WERI-Rb-1 (cell line): Measurements from ENCODE around the gene HECTD4.
"Not testable (repeated sequence)": the region's sequence is repeated elsewhere in the genome, so short reads cannot be mapped to it uniquely, and the experiment has no call there.

Experiments
- DNase-seq: peaks from one replicate; pipeline ENCODE4 v3.0.0-alpha.2; 2020
- H3K27ac ChIP-seq: fragments of 250-450 bp; sonication (Bioruptor Pico); 2 replicates; pipeline ENCODE4 v1.5.1; 2020; ENCODE audit warnings: mild to moderate bottlenecking, moderate library complexity
- H3K27me3 ChIP-seq: fragments of 250-450 bp; sonication (Bioruptor Pico); 2 replicates; pipeline ENCODE4 v1.5.1; 2021; ENCODE audit warnings: mild to moderate bottlenecking, low read depth, moderate library complexity; ENCODE audit not compliant: insufficient read depth, severe bottlenecking
- H3K36me3 ChIP-seq: fragments of 250-450 bp; sonication (Bioruptor Pico); 2 replicates; pipeline ENCODE4 v1.5.1; 2020; ENCODE audit warnings: mild to moderate bottlenecking, moderate library complexity
- H3K4me3 ChIP-seq: 2 replicates; pipeline ENCODE4 v1.5.1; 2011; ENCODE audit warnings: low read depth, mild to moderate bottlenecking, control low read depth, low read length
- H3K9me3 ChIP-seq: fragments of 250-450 bp; sonication (Bioruptor Pico); 2 replicates; pipeline ENCODE4 v1.5.1; 2021; ENCODE audit warnings: mild to moderate bottlenecking, moderate library complexity; ENCODE audit not compliant: severe bottlenecking
- CTCF ChIP-seq: IDR thresholded peaks from 2 replicates; pipeline ENCODE4 v1.5.1; 2011; ENCODE audit warnings: low read depth, mild to moderate bottlenecking, control low read depth, inconsistent platforms, low read length

Gene HECTD4

DNA sequence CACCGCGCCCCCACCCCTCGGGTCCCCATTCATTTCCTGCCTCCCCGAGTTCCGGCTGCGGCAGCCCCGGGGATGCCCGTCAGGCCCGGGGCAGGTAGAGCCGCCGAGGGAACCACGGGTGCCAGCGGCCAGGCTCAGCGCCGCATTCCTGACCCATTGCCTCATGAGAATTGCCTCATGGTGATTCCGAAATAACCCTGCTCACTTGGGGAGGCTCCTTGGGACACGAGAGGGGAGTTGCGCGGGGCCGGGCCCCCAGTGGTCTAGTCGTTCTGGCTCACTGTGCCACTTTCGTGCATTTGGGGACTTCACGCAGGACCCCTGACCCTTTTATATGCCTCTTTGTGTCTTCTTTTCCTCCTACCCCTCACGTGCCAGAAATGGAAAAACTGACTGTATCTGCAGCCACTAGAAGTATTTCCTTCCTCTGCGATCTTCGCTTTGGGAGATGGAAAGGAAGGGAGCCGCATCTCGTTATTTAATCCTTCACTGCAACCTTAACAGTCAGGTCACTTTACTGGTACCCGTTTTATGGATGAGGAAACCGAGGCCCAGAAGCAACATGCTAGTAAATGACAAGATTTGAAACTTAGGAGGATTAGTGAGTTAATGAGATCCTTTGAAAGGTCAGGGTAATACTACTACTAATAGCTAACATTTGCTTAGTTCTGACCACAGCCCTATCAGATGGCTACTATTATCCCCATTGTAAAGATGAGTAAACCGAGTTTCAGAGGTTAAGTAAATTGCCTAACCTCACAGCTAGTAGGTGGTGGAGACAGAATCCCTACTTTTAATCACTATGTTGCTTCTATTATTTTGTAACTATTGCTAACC, 37.3 kb upstream of the HECTD4 start:
- Histone ChIP-seq H3K36me3 (no peaks in the 10 kb centered on the region), H3K27ac (peak overlapping the region; percentile 86), H3K4me3 (peak overlapping the region; percentile 97), H3K9me3 (no peaks in the 10 kb centered on the region), H3K27me3 (no peaks in the 10 kb centered on the region)
- no peak for TF ChIP-seq CTCF
- no peak for DNase-seq

GRCh38 chr12:112418608-112419296, 36.5 kb upstream of the HECTD4 start, which contains the start of gene PTPN11:
Gene PTPN11, plus strand, starts transcription at chr12:112418947. Its CDS starts 165 bp downstream, at chr12:112419112.
- peak; percentile 63 for TF ChIP-seq CTCF
- H3K4me3 ChIP-seq: peak within 1 kb of the TSS; percentile 97
- no peaks in the 10 kb centered on the region for H3K9me3 ChIP-seq
- H3K36me3 ChIP-seq: no peaks in the 10 kb centered on the region
- peak within 1 kb of the TSS; percentile 86 for H3K27ac ChIP-seq
- H3K27me3 ChIP-seq: no peaks in the 10 kb centered on the region
- DNase-seq: peak; percentile 89

DNA sequence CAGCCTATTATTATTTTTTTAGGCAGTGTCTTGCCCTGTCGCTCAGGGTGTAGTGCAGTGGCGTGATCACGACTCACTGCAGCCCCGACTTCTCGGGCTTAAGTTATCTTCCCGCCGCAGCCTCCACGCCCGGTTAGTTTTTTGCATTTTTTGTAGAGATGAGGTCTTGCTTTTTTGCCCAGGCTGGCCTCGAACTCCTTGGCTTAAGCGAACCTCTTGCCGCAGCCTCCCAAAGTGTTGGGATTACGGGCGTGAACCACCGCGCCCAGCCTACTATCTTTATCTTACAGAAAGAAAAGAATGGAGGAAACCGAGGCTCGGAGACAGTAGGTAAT, 36.0 kb upstream of the HECTD4 start:
- DNase-seq: no peak
- H3K4me3 ChIP-seq: peak overlapping the region; percentile 97
- no peaks in the 10 kb centered on the region for H3K9me3 ChIP-seq
- no peak for TF ChIP-seq CTCF
- no peaks in the 10 kb centered on the region for H3K27me3 ChIP-seq
- peak overlapping the region; percentile 86 for H3K27ac ChIP-seq
- H3K36me3 ChIP-seq: no peaks in the 10 kb centered on the region

DNA sequence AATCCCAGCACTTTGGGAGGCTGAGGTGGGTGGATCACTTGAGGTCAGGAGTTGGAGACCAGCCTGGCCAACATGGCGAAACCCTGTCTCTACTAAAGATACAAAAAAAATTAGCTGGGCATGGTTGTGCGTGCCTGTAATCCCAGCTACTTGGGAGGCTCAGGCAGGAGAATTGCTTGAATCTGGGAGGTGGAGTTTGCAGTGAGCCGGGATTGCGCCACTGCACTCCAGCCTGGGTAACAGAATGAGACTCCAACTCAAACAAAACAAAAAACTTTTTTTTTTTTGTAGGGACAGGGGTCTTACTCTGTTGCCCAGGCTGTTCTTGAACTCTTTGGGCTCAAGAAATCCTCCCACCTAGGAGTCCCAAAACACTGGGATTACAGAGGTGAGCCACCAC, 33.2 kb upstream of the HECTD4 start:
- not testable (repeated sequence) for H3K27me3 ChIP-seq, H3K36me3 ChIP-seq, DNase-seq, H3K9me3 ChIP-seq, H3K4me3 ChIP-seq, H3K27ac ChIP-seq

- Histone ChIP-seq H3K9me3 (no peaks in the 10 kb centered on the region), H3K27me3 (no peaks in the 10 kb centered on the region), H3K27ac (no peak overlapping the region), H3K4me3 (no peak overlapping the region), H3K36me3 (peaks cover 2% of the 10 kb centered on the region)
- no peak for TF ChIP-seq CTCF
- DNase-seq: no peak
These were observed 31.8 kb upstream of the HECTD4 start for GRCh38 chr12:112413855-112414625.

DNA sequence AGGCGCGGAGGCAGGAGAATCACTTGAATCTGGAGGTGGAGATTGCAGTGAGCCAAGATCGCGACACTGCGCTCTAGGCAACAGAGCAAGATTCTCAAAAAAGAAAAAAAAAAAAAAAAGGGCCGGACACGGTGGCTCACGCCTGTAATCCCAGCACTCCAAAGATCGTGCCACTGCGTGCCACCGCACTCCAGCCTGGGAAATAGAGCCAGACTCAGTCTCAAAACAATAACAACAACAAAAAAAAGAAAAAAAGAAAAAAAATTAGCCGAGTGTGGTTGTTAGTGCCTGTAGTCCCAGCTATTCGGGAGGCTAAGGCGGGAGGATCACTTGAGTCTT, 27.6 kb upstream of the HECTD4 start:
- Histone ChIP-seq H3K27ac (no peak overlapping the region), H3K27me3 (no peaks in the 10 kb centered on the region), H3K4me3 (no peak overlapping the region), H3K36me3 (peaks cover 44% of the 10 kb centered on the region), H3K9me3 (no peaks in the 10 kb centered on the region)
- no peak for TF ChIP-seq CTCF
- no peak for DNase-seq
